Panc1 (cell line): ENCODE results near the gene ASXL1. TPM values are rescaled to one million over a fixed set of nuclear protein-coding genes. Genes with fewer than 3 reads are reported as not detected.

Experiments
- ATAC-seq: fragments of 200-7000 bp; cut with Tn5 transposase; 2 replicates; pipeline ENCODE4 v1.9.1; 2020; ENCODE audit warnings: mild to moderate bottlenecking, moderate library complexity
- BruUV-seq: library from RNA; stranded (reverse); fragments of 400-500 nt; replicated peaks from 2 replicates; lab custom pipeline; 2021; lab: Mats Ljungman, UMichigan
- CTCF ChIA-PET: fragments of 300-600 bp; sonication (Branson Sonifier 250); formaldehyde crosslinking; loops from one replicate; lab custom pipeline; 2022; ENCODE audit warnings: antibody characterized with exemption; lab: Charles Lee
- POLR2A ChIA-PET: fragments of 300-600 bp; sonication (Branson Sonifier 250); formaldehyde crosslinking; loops from one replicate; lab custom pipeline; 2022; ENCODE audit warnings: antibody characterized with exemption; lab: Charles Lee
- DNase-seq: peaks from one replicate; pipeline ENCODE4 v3.0.0-alpha.2; 2010; ENCODE audit warnings: low read depth, low spot score
- H3K27ac ChIP-seq: 2 replicates; pipeline ENCODE4 v1.5.1; 2011; ENCODE audit warnings: mild to moderate bottlenecking, low read length, inconsistent platforms
- H3K27me3 ChIP-seq: fragments of 200-500 bp; sonication (Bioruptor generic); 2 replicates; pipeline ENCODE4 v1.6.0; 2014; ENCODE audit warnings: low read length, inconsistent platforms; ENCODE audit not compliant: control insufficient read depth, insufficient read depth
- H3K36me3 ChIP-seq: fragments of 200-500 bp; sonication (Bioruptor generic); 2 replicates; pipeline ENCODE4 v1.5.1; 2014; ENCODE audit warnings: inconsistent platforms, mild to moderate bottlenecking, low read length, moderate library complexity; ENCODE audit not compliant: control insufficient read depth, insufficient read depth
- H3K4me1 ChIP-seq: 2 replicates; pipeline ENCODE4 v1.5.1; 2011; ENCODE audit warnings: inconsistent platforms, mild to moderate bottlenecking, low read length, moderate library complexity; ENCODE audit not compliant: control insufficient read depth, insufficient read depth
- H3K4me3 ChIP-seq, 2 experiments: 2 replicates each; pipeline ENCODE4 v1.5.1; 2011 to 2012; ENCODE audit warnings: low read depth in 2 of 2, low read length in 2 of 2, mild to moderate bottlenecking in 2 of 2, inconsistent platforms in 1 of 2, moderate library complexity in 1 of 2
- H3K9me3 ChIP-seq: fragments of 200-500 bp; sonication (Bioruptor generic); 2 replicates; pipeline ENCODE4 v1.5.1; 2014; ENCODE audit warnings: low read depth, mild to moderate bottlenecking, inconsistent platforms, low read length, moderate library complexity; ENCODE audit not compliant: control insufficient read depth, insufficient read depth
- CTCF ChIP-seq: fragments of 450-650 bp; IDR thresholded peaks from 2 replicates; pipeline ENCODE4 v1.5.1; 2017; ENCODE audit warnings: mild to moderate bottlenecking
- POLR2AphosphoS5 ChIP-seq: IDR thresholded peaks from 2 replicates; pipeline ENCODE4 v1.6.1; 2012; ENCODE audit warnings: mild to moderate bottlenecking, low read depth, low read length, moderate library complexity
- REST ChIP-seq, 2 experiments: IDR thresholded peaks; 2 replicates each; pipeline ENCODE4 v1.6.1; 2011 to 2012; ENCODE audit warnings: low read depth in 2 of 2, control low read depth in 1 of 2, low read length in 1 of 2, mild to moderate bottlenecking in 1 of 2, moderate library complexity in 1 of 2; ENCODE audit not compliant: insufficient read depth in 1 of 2
- SIN3A ChIP-seq: IDR thresholded peaks from 2 replicates; pipeline ENCODE4 v1.6.1; 2012; ENCODE audit warnings: low read depth, mild to moderate bottlenecking, low read length, moderate library complexity, borderline replicate concordance; ENCODE audit not compliant: insufficient read depth
- TCF7L2 ChIP-seq: IDR thresholded peaks from 2 replicates; pipeline ENCODE4 v1.6.1; 2011; ENCODE audit warnings: mild to moderate bottlenecking, low read depth, low read length, inconsistent platforms
- in situ Hi-C: cut with HindIII; loops from 2 replicates; pipeline ENCODE4 v1.10.0; 2016; ENCODE audit warnings: low sequenced_read_pairs, low pct_unique_long_range_greater_than_20kb
- intact Hi-C: fragments of 100-400 bp; cut with micrococcal nuclease; formaldehyde crosslinking; loops from one replicate; pipeline ENCODE4 v1.10.0; 2022; ENCODE audit not compliant: unreplicated experiment
- total RNA-seq: library from RNA; stranded (reverse); gene quantifications from one replicate; pipeline ENCODE4 v1.2.1, GENCODE V29; 2021; ENCODE audit not compliant: unreplicated experiment

The ASXL1 gene
- total RNA-seq, 1 experiment from 2014 or later: 205 TPM

GRCh38 chr20:32356622-32357374 is 1.3 kb upstream of the ASXL1 start:
- no peak; the same call in 1 of the 2 replicates for TF ChIP-seq POLR2AphosphoS5
- TF ChIP-seq TCF7L2: no peak
- TF ChIP-seq SIN3A: no peak
- no peak for TF ChIP-seq REST (IDR thresholded peaks at IDR 0.05; ENCODE audit: insufficient read depth in 1 of 2, low read depth in 2 of 2, low read length in 1 of 2)
- TF ChIP-seq CTCF: no peak
- H3K27me3 ChIP-seq: no peaks in the 10 kb centered on the region
- H3K9me3 ChIP-seq: no peaks in the 10 kb centered on the region
- H3K36me3 ChIP-seq: no peaks in the 10 kb centered on the region
- POLR2A ChIA-PET: interaction anchor here (0.7 kb wide), 1 partner anchor 65 kb away, joined by 3 read pairs; no protein-coding TSS in a partner anchor
- peaks cover 48% of the 10 kb centered on the region for H3K4me1 ChIP-seq
- peak overlapping the region; percentile 73 to 81 for H3K4me3 ChIP-seq
- CTCF ChIA-PET: no interaction called here
- intact Hi-C loops: no loop called here
- H3K27ac ChIP-seq: peak overlapping the region; percentile 99
- no peak for ATAC-seq
- DNase-seq: peak; percentile 35
- in situ Hi-C loops: no loop called here
- no TSS peak for BruUV-seq

GRCh38 chr20:32357375-32357868 is 709 bp upstream of the ASXL1 start:
- intact Hi-C loops (no loop called here), in situ Hi-C loops (no loop called here)
- POLR2A ChIA-PET: interaction anchor here (0.5 to 0.6 kb wide), 2 partner anchors 144 to 1822 kb away, joined by 3 to 4 read pairs; no protein-coding TSS in a partner anchor
- no peak for TF ChIP-seq REST (IDR thresholded peaks at IDR 0.05; ENCODE audit: insufficient read depth in 1 of 2, low read depth in 2 of 2, low read length in 1 of 2)
- no peak for TF ChIP-seq TCF7L2
- TF ChIP-seq CTCF: no peak
- no peak for TF ChIP-seq SIN3A
- no peak for TF ChIP-seq POLR2AphosphoS5
- Histone ChIP-seq H3K9me3 (no peaks in the 10 kb centered on the region), H3K36me3 (no peaks in the 10 kb centered on the region), H3K4me3 (peak overlapping the region; percentile 73 to 81), H3K27ac (peak overlapping the region; percentile 99), H3K4me1 (peaks cover 51% of the 10 kb centered on the region), H3K27me3 (no peaks in the 10 kb centered on the region)
- CTCF ChIA-PET: interaction anchor here (0.7 kb wide), 1 partner anchor 33 kb away, joined by 9 read pairs; no protein-coding TSS in a partner anchor
- peak; percentile 18 for ATAC-seq
- BruUV-seq: TSS peak; percentile 96
- DNase-seq: no peak
